SHP77 treated with DMSO at 0.1 percent for 48 hours (cell line): ENCODE data around the gene DEPP1.

Source experiments
- DNase-seq: peaks from one replicate; lab custom pipeline; 2025; lab: John Stamatoyannopoulos, UW

DEPP1 gene

DNA sequence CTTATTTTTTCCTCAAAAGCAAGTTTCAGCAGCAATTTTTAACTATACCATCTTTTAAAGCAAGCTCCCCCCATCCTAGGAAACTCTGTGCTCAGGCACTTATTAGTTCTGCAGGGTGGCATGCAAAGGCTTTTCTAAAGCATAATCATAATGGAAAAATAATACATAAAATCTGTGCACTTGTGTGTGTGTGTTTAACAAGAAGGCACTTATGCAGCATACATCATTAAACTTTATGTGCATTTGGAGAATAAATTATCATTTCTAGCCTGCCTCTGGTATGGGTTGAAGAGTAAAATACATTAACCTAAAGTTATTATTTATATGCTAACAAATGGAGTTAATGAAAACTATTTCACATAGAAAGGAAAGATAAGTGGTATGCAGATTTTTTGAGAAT, 24.6 kb downstream of the DEPP1 start:
- no peak for DNase-seq

DNA sequence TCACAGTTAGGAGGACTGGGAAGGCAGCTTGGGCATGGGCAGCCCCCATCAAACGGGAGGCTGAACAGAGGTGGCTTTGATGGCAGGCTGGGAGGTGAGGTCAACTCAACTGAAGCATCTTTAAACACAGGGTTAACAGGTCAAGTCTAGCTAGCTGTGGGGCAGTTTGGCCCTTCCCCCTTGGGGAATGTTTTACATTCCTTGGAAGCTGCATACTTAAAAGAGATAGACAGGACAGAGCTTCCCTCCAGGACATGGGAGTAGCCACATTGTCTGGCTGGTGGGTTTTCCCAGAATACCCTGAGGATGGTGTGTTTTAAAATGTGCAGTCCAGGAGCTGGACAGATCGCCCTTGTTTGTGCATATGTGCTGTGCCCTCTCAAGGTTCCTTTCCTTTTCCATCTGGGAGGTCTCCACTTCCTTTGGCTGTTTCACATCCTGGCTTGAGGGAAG, 25.8 kb downstream of the DEPP1 start:
- no peak for DNase-seq

- no peak for DNase-seq
These were observed 26.9 kb downstream of the DEPP1 start for GRCh38 chr10:44951576-44952226.

GRCh38 chr10:44950326-44951225, 28.0 kb downstream of the DEPP1 start:
- no peak for DNase-seq

DNA sequence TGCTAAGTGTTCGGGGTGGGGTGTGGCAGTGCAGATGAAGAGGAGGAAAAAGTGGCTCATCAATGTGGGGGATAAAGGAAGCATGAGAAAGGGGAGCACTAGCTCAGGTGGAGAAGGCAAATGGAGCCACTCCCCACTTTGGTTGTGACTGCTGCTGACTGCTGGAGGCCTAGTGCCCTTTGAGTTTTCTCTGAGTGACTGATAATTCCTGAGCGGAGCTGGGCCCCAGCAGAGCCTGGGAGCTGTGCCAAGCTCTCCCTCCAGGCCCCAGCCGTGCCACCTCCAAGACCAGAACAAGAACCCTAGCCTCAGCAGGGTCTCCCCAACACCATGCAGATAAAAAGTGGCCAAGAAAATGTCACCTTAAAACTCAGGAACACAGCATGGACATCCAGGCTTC, 28.7 kb downstream of the DEPP1 start:
- no peak for DNase-seq

GRCh38 chr10:44949127-44949802, 29.3 kb downstream of the DEPP1 start:
- no peak for DNase-seq

DNA sequence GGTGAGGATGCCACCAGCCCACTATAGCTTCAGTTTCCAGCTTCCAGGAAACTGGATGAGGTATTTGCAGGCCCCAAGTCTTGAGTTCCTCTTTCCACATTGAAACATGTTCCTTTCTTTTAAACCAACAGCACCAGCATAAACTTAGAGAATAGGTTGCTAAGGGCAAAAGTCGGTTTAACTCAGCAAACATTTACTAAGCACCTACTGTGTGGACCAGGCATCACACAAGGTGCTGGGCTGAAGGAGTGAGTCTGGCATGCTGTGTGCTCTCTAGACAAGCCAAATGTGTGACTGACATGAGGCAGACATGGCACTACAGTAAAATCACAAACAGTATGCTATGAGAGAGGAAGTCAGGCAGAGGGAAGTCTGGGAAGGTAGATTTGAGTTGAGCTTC, 30.0 kb downstream of the DEPP1 start:
- DNase-seq = no peak

GRCh38 chr10:44947371-44948152, 31.0 kb downstream of the DEPP1 start:
- DNase-seq = no peak

DNA sequence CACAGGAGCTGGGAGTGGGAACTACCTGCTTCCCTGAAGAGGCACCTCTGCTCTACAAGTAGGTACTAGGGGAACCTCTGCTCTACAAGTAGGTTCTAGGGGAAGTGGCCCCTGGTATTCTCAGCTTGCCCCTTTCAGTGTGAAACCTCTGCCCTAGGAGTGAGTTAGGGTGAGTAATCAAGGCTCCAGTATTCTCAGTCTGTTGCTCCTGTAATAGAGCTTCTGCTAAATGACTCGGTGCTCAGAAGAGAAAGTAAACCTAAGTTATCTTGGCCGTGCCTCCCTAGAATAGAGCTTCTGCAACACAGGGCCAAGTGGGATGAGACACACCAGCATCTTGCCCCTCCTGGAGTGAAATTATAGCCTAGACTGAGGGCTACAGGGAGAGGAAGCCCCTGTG, 32.4 kb downstream of the DEPP1 start:
- no peak for DNase-seq

DNA sequence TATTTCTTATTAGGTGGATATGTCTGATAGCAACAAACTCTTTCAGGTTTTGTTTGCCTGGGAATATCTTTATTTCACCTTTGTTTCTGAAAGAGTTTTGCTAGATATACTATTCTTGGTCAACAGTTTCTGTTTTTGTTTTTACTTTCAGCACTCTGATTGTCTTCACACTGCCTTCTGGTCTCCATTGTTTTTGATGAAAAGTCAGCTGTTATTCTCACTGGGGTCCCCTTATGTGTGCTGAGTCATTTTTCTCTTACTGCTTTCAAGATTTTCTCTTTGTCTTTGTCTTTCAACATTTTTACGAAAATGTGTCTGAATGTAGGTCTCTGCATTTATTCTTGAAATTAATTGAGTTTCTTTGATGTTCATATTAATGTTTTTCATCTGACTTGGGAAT, 34.3 kb downstream of the DEPP1 start:
- no peak for DNase-seq

- DNase-seq = no peak
These were observed 38.8 kb downstream of the DEPP1 start for GRCh38 chr10:44939691-44940401.

- DNase-seq = no peak
These were observed 39.7 kb downstream of the DEPP1 start for GRCh38 chr10:44938956-44939355.

- DNase-seq = no peak
These were observed 41.2 kb downstream of the DEPP1 start for GRCh38 chr10:44937196-44938005.

DNA sequence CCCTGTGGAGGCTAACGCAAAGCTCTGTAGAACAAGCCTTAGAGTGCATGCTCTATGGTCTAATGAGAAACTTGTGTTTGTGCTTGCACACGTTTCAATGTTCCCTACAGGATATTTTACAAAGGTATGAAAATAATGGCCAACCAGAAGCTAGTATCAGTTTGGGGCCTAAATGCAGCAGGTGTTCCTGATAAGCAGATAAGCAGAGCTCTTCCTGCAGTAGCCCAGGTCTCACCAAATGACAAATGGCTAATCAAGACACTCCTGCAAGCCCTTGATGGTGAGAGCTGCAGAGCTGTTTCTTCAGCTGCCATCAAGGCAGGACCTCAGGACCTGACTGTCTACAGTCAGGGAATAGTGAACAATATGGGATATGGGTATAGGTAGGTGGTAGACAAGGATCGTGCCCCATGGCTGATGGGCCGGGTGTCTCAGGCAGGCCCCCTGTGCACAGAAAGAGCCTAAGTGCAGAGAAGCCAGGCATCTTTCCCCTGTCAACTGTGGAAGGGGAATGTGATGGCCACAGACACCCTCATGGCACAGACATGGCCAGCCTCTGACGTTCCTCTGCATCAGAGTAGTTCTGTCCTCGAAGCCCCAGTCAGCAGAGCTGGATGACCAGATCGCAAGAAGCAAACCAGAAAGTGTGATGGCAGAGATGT, 42.2 kb downstream of the DEPP1 start:
- DNase-seq = no peak

- no peak for DNase-seq
These were observed 42.7 kb downstream of the DEPP1 start for GRCh38 chr10:44935966-44936295.

- no peak for DNase-seq
These were observed 43.2 kb downstream of the DEPP1 start for GRCh38 chr10:44935201-44935965.

GRCh38 chr10:44934416-44935200, 44.0 kb downstream of the DEPP1 start:
- DNase-seq = no peak
